Liver (tissue), 9 donors: ENCODE results near the gene TH. TPM values are rescaled to one million over a fixed set of nuclear protein-coding genes. Genes with fewer than 3 reads are reported as not detected.

ENCODE experiments used
- DNase-seq: peaks from one replicate; pipeline ENCODE4 v3.0.0-alpha.2; 2017; ENCODE audit warnings: low spot score
- H3K27ac ChIP-seq, 2 donors: one replicate each; pipeline ENCODE4 v1.7.0; 2013; ENCODE audit warnings: inconsistent platforms in 2 of 2, low read length in 2 of 2, control low read depth in 1 of 2, low read depth in 1 of 2, mild to moderate bottlenecking in 1 of 2
- H3K27me3 ChIP-seq, 4 donors: one replicate each; pipeline versions ENCODE4 v1.6.1 to v1.7.0; 2013; ENCODE audit warnings: low read length in 3 of 4, inconsistent platforms in 1 of 4, mild to moderate bottlenecking in 1 of 4, moderate library complexity in 1 of 4; ENCODE audit not compliant: control insufficient read depth in 4 of 4, insufficient read depth in 4 of 4
- H3K36me3 ChIP-seq, 4 donors: one replicate each; pipeline versions ENCODE4 v1.6.1 to v1.7.0; 2013; ENCODE audit warnings: low read length in 3 of 4, mild to moderate bottlenecking in 3 of 4, low read depth in 1 of 4, moderate library complexity in 1 of 4; ENCODE audit not compliant: control insufficient read depth in 4 of 4, insufficient read depth in 3 of 4
- H3K4me1 ChIP-seq, 4 donors: one replicate each; pipeline versions ENCODE4 v1.6.1 to v1.7.0; 2013; ENCODE audit warnings: low read length in 3 of 4, mild to moderate bottlenecking in 3 of 4, moderate library complexity in 1 of 4; ENCODE audit not compliant: control insufficient read depth in 4 of 4, insufficient read depth in 4 of 4
- H3K4me3 ChIP-seq, 3 donors: one replicate each; pipeline versions ENCODE4 v1.6.1 to v1.7.0; 2013; ENCODE audit warnings: low read length in 3 of 3, control low read depth in 1 of 3, low read depth in 1 of 3, mild to moderate bottlenecking in 1 of 3
- H3K9ac ChIP-seq, 2 donors: one replicate each; pipeline ENCODE4 v1.7.0; 2013; ENCODE audit warnings: low read length in 2 of 2, mild to moderate bottlenecking in 2 of 2, moderate library complexity in 2 of 2, control low read depth in 1 of 2, low read depth in 1 of 2
- H3K9me3 ChIP-seq, 4 donors: one replicate each; pipeline versions ENCODE4 v1.6.1 to v1.7.0; 2013; ENCODE audit warnings: low read length in 3 of 4; ENCODE audit not compliant: control insufficient read depth in 4 of 4
- CTCF ChIP-seq: fragments of 150-350 bp; IDR thresholded peaks from 2 replicates; pipeline ENCODE4 v1.5.1; 2017; ENCODE audit warnings: improper control_type of control experiment, low read depth, low read length; ENCODE audit not compliant: missing input control
- FOXA2 ChIP-seq: IDR thresholded peaks from 2 replicates; pipeline ENCODE4 v1.6.1; 2016; ENCODE audit warnings: antibody characterized with exemption
- HNF4A ChIP-seq, 2 donors: conservative IDR thresholded peaks; 2 replicates each; pipeline ENCODE4 v1.6.1; 2016; ENCODE audit warnings: antibody characterized with exemption in 2 of 2, mild to moderate bottlenecking in 2 of 2
- HNF4G ChIP-seq: IDR thresholded peaks from 2 replicates; pipeline ENCODE4 v1.6.1; 2016; ENCODE audit warnings: antibody characterized with exemption
- JUND ChIP-seq, 2 donors: IDR thresholded peaks; 2 replicates each; pipeline ENCODE4 v1.6.1; 2016; ENCODE audit warnings: antibody characterized with exemption in 2 of 2
- REST ChIP-seq: IDR thresholded peaks from 2 replicates; pipeline ENCODE4 v1.6.1; 2016; ENCODE audit warnings: antibody characterized with exemption, mild to moderate bottlenecking
- TAF1 ChIP-seq: conservative IDR thresholded peaks from 2 replicates; pipeline ENCODE4 v1.6.1; 2016; ENCODE audit warnings: antibody characterized with exemption, mild to moderate bottlenecking
- WGBS: extraction: QIAGEN DNeasy Blood & Tissue Kit; methylation state at CpG from one replicate; pipeline ENCODE4 v1.1.7; 2013; 5-methylcytosine and 5-hydroxymethylcytosine counted together
- polyA plus RNA-seq, 2 donors: library from polyadenylated mRNA; stranded (reverse) in 1 of 2; unstranded in 1 of 2; fragments of 200-250 nt in 1 of 2; fragments of >200 nt in 1 of 2; fragmentation: Nextera tagmentation in 1 of 2; extraction: Ambion mirVana in 1 of 2; gene quantifications; one replicate each; pipeline versions ENCODE4 v1.2.1 to v1.2.3, GENCODE V29; 2013 to 2015
- total RNA-seq, 2 donors: library from RNA; depleted of rRNA; stranded (reverse); fragments of >200 nt; gene quantifications; one replicate each; pipeline ENCODE4 v1.2.3, GENCODE V29; 2014
- donor health status: healthy.
- donor health status: healthy.
- donor health status: healthy.
- donor health status: healthy.
- donor health status: healthy.

The TH gene
- total and polyA plus RNA-seq, 4 donors: 0.13 to 0.24 TPM; not detected in 2

GRCh38 chr11:2215230-2215560 lies 43.6 kb upstream of the TH start:
- TF ChIP-seq REST (no peak), TAF1 (no peak)
- H3K27ac ChIP-seq: no peak overlapping the region
- H3K4me3 ChIP-seq: no peak overlapping the region
- H3K27me3 ChIP-seq: no peaks in the 10 kb centered on the region
- peaks cover 0 to 9% (median 3%) of the 10 kb centered on the region in 4 donors for H3K4me1 ChIP-seq
- no peaks in the 10 kb centered on the region for H3K36me3 ChIP-seq
- no peak overlapping the region for H3K9ac ChIP-seq
- no peak for DNase-seq
- 85% methylated on average over 5 of the region's 5 CpGs for WGBS
- no peaks in the 10 kb centered on the region for H3K9me3 ChIP-seq

- no peak overlapping the region for H3K9ac ChIP-seq
- peak; percentile 30 for DNase-seq
- 78% methylated on average over 28 of the region's 28 CpGs for WGBS
These were observed 43.1 kb upstream of the TH start for GRCh38 chr11:2214527-2215229.

DNA sequence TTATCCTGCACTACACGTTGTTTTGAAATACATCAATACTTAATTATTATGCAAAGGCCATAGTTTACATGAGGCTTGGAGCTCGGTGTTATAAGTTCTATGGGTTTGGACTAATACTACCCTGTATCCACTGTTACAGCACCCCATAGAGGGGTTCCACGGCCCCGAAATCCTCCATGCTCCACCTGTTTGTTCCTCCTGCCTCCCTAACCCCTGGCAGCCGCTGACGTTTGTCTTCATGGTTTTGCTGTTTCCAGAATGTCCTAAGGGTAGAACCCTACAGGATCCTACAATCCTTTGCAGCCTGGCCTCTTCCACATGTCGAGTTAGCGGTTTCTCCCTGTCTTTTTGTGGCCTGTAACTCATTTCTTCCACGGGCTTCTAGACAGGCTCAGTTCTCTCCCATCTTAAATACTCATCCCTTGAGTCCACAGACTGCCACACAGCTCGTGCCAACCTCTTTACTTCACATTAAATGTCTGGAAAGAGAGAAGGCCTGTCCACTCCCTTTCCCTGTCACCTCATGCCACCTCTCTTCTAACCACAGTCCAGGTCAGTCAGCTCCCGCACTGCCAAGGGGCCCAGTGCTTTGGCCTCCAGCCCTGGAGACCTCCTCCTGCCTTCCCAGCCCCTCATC lies 42.4 kb upstream of the TH start:
- Histone ChIP-seq H3K9ac (no peak overlapping the region), H3K4me1 (peaks cover 0 to 9% (median 3%) of the 10 kb centered on the region in 4 donors), H3K27me3 (no peaks in the 10 kb centered on the region), H3K9me3 (no peaks in the 10 kb centered on the region), H3K27ac (no peak overlapping the region), H3K4me3 (no peak overlapping the region), H3K36me3 (no peaks in the 10 kb centered on the region)
- no peak for DNase-seq
- no peak for TF ChIP-seq CTCF
- TF ChIP-seq FOXA2: no peak
- TF ChIP-seq REST: no peak
- TF ChIP-seq JUND (IDR thresholded peaks at IDR 0.05): no peak
- no peak for TF ChIP-seq HNF4A (conservative IDR thresholded peaks at IDR 0.05)
- 79% methylated on average over 11 of the region's 11 CpGs for WGBS

More at GRCh38 chr11:2214527-2215229, 43.1 kb upstream of the TH start:
- H3K4me1 ChIP-seq: peaks cover 0 to 9% (median 3%) of the 10 kb centered on the region in 4 donors
- no peaks in the 10 kb centered on the region for H3K9me3 ChIP-seq
- no peak for TF ChIP-seq HNF4G
- H3K27ac ChIP-seq: no peak overlapping the region
- no peak overlapping the region for H3K4me3 ChIP-seq
- H3K36me3 ChIP-seq: no peaks in the 10 kb centered on the region
- no peaks in the 10 kb centered on the region for H3K27me3 ChIP-seq
